Measurements from ENCODE around the gene MYO15A.

The MYO15A gene

GRCh38 chr17:18108401-18109312 is at the start of gene MYO15A:
Gene MYO15A (plus strand): TSS chr17:18108756. CDS start chr17:18118801, 10,045 bp downstream.
- DNase-seq, result no peak

- DNase-seq, result no peak
These were observed 49.3 kb upstream of the MYO15A start for GRCh38 chr17:18059283-18059682.

- DNase-seq, result no peak
These were observed 44.5 kb upstream of the MYO15A start for GRCh38 chr17:18064053-18064452.

GRCh38 chr17:18065546-18065945 is 43.0 kb upstream of the MYO15A start:
- DNase-seq, result no peak

- DNase-seq, result no peak
These were observed 41.7 kb upstream of the MYO15A start for GRCh38 chr17:18066866-18067265.

- DNase-seq, result no peak
These were observed 39.5 kb upstream of the MYO15A start for GRCh38 chr17:18069101-18069500.

GRCh38 chr17:18070861-18071340 is 37.7 kb upstream of the MYO15A start:
- DNase-seq, result no peak

GRCh38 chr17:18071751-18072150 is 36.8 kb upstream of the MYO15A start:
- DNase-seq, result no peak

GRCh38 chr17:18074566-18075272 is 33.8 kb upstream of the MYO15A start:
- DNase-seq, result no peak

GRCh38 chr17:18076936-18077335 is 31.6 kb upstream of the MYO15A start:
- DNase-seq, result no peak

- DNase-seq, result no peak
These were observed 29.0 kb upstream of the MYO15A start for GRCh38 chr17:18079543-18079942.

GRCh38 chr17:18084256-18084655 is 24.3 kb upstream of the MYO15A start:
- no peak for DNase-seq

GRCh38 chr17:18087610-18088491 is 20.7 kb upstream of the MYO15A start, which contains the start of gene DRG2:
Gene DRG2 (plus strand): TSS chr17:18087948. CDS start chr17:18088024, 76 bp downstream.
- peak; percentile 85 for DNase-seq

GRCh38 chr17:18089613-18090012 is 18.9 kb upstream of the MYO15A start:
- no peak for DNase-seq

- no peak for DNase-seq
These were observed 14.7 kb upstream of the MYO15A start for GRCh38 chr17:18093616-18094408.

- no peak for DNase-seq
These were observed 14.1 kb upstream of the MYO15A start for GRCh38 chr17:18094409-18094807.

GRCh38 chr17:18099516-18099915 is 9.0 kb upstream of the MYO15A start:
- no peak for DNase-seq

GRCh38 chr17:18100616-18101015 is 7.9 kb upstream of the MYO15A start:
- no peak for DNase-seq

- no peak for DNase-seq
These were observed 6.7 kb upstream of the MYO15A start for GRCh38 chr17:18101828-18102227.

GRCh38 chr17:18102640-18103039 is 5.9 kb upstream of the MYO15A start:
- no peak for DNase-seq

- DNase-seq, result no peak
These were observed 3.5 kb upstream of the MYO15A start for GRCh38 chr17:18105027-18105426.

- DNase-seq, result no peak
These were observed 3.0 kb upstream of the MYO15A start for GRCh38 chr17:18105595-18105994.
